Breast epithelium (tissue), 4 donors: Measurements from ENCODE around the gene STRAP. TPM values are rescaled to one million over a fixed set of nuclear protein-coding genes. Genes with fewer than 3 reads are reported as not detected.

Source experiments
- DNase-seq, 2 donors: peaks; one replicate each; pipeline ENCODE4 v3.0.0-alpha.2; 2019; ENCODE audit warnings: low spot score in 2 of 2
- H3K27ac ChIP-seq, 2 donors: fragments of 200-600 bp; sonication (generic) in 1 of 2; one replicate each; pipeline ENCODE4 v1.5.1; 2016 to 2019; ENCODE audit warnings: mild to moderate bottlenecking in 1 of 2
- H3K27me3 ChIP-seq, 2 donors: fragments of 200-600 bp; sonication (generic) in 1 of 2; one replicate each; pipeline versions ENCODE4 v1.5.1 to v1.6.0; 2017 to 2019; ENCODE audit warnings: control low read depth in 1 of 2, mild to moderate bottlenecking in 1 of 2
- H3K36me3 ChIP-seq: fragments of 200-600 bp; one replicate; pipeline ENCODE4 v1.5.1; 2019
- H3K4me1 ChIP-seq, 2 donors: fragments of 200-600 bp; sonication (generic); one replicate each; pipeline ENCODE4 v1.5.1; 2016 to 2019; ENCODE audit warnings: control low read depth in 1 of 2
- H3K4me3 ChIP-seq, 3 donors: fragments of 200-600 bp; sonication (generic); 1 replicate in 2 of 3; 2 replicates in 1 of 3; pipeline ENCODE4 v1.5.1; 2016 to 2019; ENCODE audit warnings: mild to moderate bottlenecking in 3 of 3, moderate library complexity in 2 of 3
- H3K9me3 ChIP-seq, 2 donors: fragments of 200-600 bp; sonication (generic) in 1 of 2; one replicate each; pipeline ENCODE4 v1.5.1; 2016 to 2019; ENCODE audit warnings: control low read depth in 1 of 2
- CTCF ChIP-seq, 3 donors: fragments of 450-650 bp; IDR thresholded peaks; one replicate each; pipeline ENCODE4 v1.5.1; 2016 to 2017; ENCODE audit warnings: antibody characterized with exemption in 3 of 3, mild to moderate bottlenecking in 3 of 3, moderate library complexity in 3 of 3
- POLR2A ChIP-seq: fragments of 450-650 bp; IDR thresholded peaks from one replicate; pipeline ENCODE4 v1.6.1; 2016; ENCODE audit warnings: antibody characterized with exemption, mild to moderate bottlenecking, moderate library complexity
- POLR2AphosphoS5 ChIP-seq, 3 donors: sonication (generic); formaldehyde crosslinking; IDR thresholded peaks; one replicate each; pipeline ENCODE4 v1.6.1; 2017; ENCODE audit warnings: antibody characterized with exemption in 3 of 3
- intact Hi-C: fragments of 100-400 bp; cut with DNase I; formaldehyde crosslinking; loops from one replicate; pipeline ENCODE4 v1.15.1; 2023; ENCODE audit warnings: low total_unique reads
- total RNA-seq, 3 donors: library from RNA; depleted of rRNA; stranded (reverse); fragments of >200 nt; gene quantifications; one replicate each; pipeline ENCODE4 v1.1.0, GENCODE V29; 2016

STRAP gene
- 10 to 100 TPM; 50.1 to 60.0 (median 50.8) TPM for total RNA-seq

GRCh38 chr12:15882118-15882971 is at the start of gene STRAP:
Gene STRAP (plus strand): TSS chr12:15882387. CDS start chr12:15882708, 321 bp downstream.
- Histone ChIP-seq H3K9me3 (no peaks in the 10 kb centered on the region), H3K4me1 (peaks cover 3 to 5% of the 10 kb centered on the region in 2 donors), H3K36me3 (no peaks in the 10 kb centered on the region), H3K4me3 (peak within 1 kb of the TSS; percentile 71 to 87 (median 78)), H3K27ac (peak within 1 kb of the TSS; percentile 97 to 98), H3K27me3 (no peaks in the 10 kb centered on the region)
- peak; percentile 98 for TF ChIP-seq POLR2A
- no peak for TF ChIP-seq CTCF (IDR thresholded peaks at IDR 0.05)
- peak; percentile 88 to 99 (median 95) for TF ChIP-seq POLR2AphosphoS5 (IDR thresholded peaks at IDR 0.05)
- peak; percentile 96 for DNase-seq
- intact Hi-C loops = no loop called here

- H3K36me3 ChIP-seq = no peaks in the 10 kb centered on the region
- H3K4me3 ChIP-seq = no peak overlapping the region
- intact Hi-C loops = no loop called here
- DNase-seq = no peak
- TF ChIP-seq POLR2A (no peak), POLR2AphosphoS5 (IDR thresholded peaks at IDR 0.05) (no peak), CTCF (IDR thresholded peaks at IDR 0.05) (no peak)
- peaks cover 4 to 10% of the 10 kb centered on the region in 2 donors for H3K4me1 ChIP-seq
- H3K27ac ChIP-seq = peak overlapping the region; percentile 52 to 54
- no peaks in the 10 kb centered on the region for H3K27me3 ChIP-seq
- H3K9me3 ChIP-seq = no peaks in the 10 kb centered on the region
Observed at GRCh38 chr12:15834575-15834974, 47.6 kb upstream of the STRAP start.

GRCh38 chr12:15837141-15837790 is 44.9 kb upstream of the STRAP start:
- no peak for TF ChIP-seq POLR2AphosphoS5 (IDR thresholded peaks at IDR 0.05)
- no peak for TF ChIP-seq CTCF (IDR thresholded peaks at IDR 0.05)
- no peak for TF ChIP-seq POLR2A
- intact Hi-C loops = no loop called here
- peak overlapping the region; percentile 70 to 84 for H3K27ac ChIP-seq
- no peaks in the 10 kb centered on the region for H3K36me3 ChIP-seq
- no peak overlapping the region for H3K4me3 ChIP-seq
- DNase-seq = no peak
- H3K4me1 ChIP-seq = peaks cover 4 to 10% of the 10 kb centered on the region in 2 donors
- H3K27me3 ChIP-seq = no peaks in the 10 kb centered on the region
- H3K9me3 ChIP-seq = no peaks in the 10 kb centered on the region

- DNase-seq = no peak
- Histone ChIP-seq H3K4me1 (peaks cover 4 to 10% of the 10 kb centered on the region in 2 donors), H3K27me3 (no peaks in the 10 kb centered on the region), H3K27ac (no peak overlapping the region), H3K36me3 (no peaks in the 10 kb centered on the region), H3K9me3 (no peaks in the 10 kb centered on the region), H3K4me3 (no peak overlapping the region)
- intact Hi-C loops = no loop called here
- TF ChIP-seq POLR2A (no peak), CTCF (IDR thresholded peaks at IDR 0.05) (no peak), POLR2AphosphoS5 (IDR thresholded peaks at IDR 0.05) (no peak)
Observed at GRCh38 chr12:15839041-15839440, 43.1 kb upstream of the STRAP start.

- H3K4me3 ChIP-seq = no peak overlapping the region
- H3K4me1 ChIP-seq = peaks cover 4 to 10% of the 10 kb centered on the region in 2 donors
- TF ChIP-seq POLR2A (no peak), CTCF (IDR thresholded peaks at IDR 0.05) (no peak), POLR2AphosphoS5 (IDR thresholded peaks at IDR 0.05) (no peak)
- intact Hi-C loops = no loop called here
- no peaks in the 10 kb centered on the region for H3K36me3 ChIP-seq
- H3K9me3 ChIP-seq = no peaks in the 10 kb centered on the region
- no peak overlapping the region for H3K27ac ChIP-seq
- no peak for DNase-seq
- H3K27me3 ChIP-seq = no peaks in the 10 kb centered on the region
Observed at GRCh38 chr12:15839682-15840081, 42.5 kb upstream of the STRAP start.
